ENCODE data around the gene FOXC1.

The FOXC1 gene

GRCh38 chr6:1600063-1600763 is 9.5 kb upstream of the FOXC1 start:
- DNase-seq (ENCODE audit: low read depth), result no peak

DNA sequence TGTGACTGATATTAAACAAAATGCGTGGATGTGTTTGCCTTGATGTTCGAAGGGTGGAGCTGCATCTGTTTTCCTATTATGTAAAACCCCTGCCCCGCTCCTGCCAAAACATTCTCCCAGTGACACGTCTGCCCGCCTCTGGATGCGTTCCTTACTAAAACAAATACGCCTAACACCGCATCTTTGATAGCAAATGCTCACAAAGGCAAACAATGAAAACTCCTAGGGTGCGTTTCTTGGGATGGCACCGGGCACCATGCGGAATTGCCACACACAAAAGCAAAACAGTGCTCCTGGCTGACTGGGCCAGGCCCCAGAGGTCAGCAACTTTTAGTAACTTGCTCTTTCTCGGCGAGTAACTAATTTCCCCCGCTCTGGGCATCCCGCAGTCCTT is 9.0 kb upstream of the FOXC1 start:
- no peak for DNase-seq (ENCODE audit: low read depth)

DNA sequence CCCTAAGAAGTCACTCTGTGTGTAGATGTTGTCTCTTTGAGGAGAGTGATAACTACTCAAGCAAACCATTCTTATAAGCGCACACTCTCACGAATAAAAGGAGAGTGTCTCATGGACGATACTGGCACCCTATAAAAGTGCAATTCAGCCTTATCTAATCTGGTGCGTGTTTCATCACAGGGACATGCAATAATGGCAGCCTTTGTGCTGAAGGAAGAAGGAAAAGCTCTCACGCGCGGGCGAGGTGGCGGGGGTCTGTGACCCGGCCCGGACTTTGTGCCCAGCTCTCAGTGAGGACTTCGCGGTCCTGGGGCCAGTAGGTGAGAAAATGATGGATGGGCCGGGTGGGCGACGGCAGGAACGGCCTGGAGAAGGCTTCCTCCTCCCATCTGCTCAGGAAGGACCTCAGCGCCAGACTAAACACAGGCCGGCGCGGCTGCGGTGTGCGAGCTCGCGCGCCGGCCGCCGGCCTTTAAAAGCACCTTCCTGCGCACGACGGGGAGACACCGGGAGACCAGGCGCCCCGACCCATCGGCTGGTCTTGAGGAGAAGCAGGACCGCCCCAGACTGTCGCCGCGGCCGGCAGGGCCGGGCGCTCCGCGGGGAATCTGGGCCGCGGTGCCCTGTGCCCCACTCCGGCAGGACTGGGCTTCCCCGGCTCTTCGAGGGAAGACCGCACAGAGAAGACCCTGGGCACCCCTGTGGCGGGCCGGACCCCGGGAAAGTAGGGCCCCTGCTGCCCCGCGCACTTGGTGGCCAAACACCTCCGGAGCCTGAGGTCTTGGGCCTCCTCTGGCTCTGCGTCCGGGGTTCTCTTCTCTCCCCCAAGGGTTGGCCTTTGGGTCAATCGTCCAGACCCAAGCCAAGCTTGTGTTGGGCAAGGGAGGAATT is 8.3 kb upstream of the FOXC1 start:
- no peak for DNase-seq (ENCODE audit: low read depth)

DNA sequence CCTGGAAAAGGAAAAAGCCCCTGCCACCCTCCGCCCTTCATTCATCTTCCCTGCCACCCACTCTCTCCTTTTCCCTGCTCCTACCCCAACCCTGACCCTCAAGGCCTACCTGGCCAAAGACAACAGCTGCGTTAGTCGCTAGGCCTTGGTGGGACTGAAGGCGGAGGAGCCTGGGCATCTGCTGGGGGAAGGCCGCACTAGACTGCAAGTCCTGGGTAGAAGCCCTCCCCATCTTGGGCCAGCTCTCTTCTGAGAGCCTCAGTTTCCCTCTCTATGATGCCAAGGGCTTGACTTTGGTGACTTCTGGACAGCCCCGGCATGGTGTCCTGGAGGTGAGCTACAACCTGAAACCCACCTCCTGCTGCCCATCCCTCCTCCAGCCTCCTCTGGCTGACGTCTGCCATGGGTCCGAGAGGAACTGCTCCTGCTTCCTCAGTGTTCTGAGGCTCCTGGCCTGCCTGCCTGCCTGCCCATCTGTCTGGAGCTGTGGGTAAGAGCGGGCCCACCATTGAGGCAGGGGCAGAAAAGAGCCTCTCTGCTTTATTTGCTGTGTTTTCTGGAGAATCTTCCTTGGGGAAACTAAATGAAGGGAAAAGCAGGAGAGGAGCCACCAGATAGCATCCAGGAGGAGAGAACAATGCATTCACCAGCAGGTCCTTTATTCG is 7.5 kb upstream of the FOXC1 start:
- DNase-seq (ENCODE audit: low read depth), result no peak

- no peak for DNase-seq (ENCODE audit: low read depth)
These were observed 6.0 kb upstream of the FOXC1 start for GRCh38 chr6:1603708-1604107.

DNA sequence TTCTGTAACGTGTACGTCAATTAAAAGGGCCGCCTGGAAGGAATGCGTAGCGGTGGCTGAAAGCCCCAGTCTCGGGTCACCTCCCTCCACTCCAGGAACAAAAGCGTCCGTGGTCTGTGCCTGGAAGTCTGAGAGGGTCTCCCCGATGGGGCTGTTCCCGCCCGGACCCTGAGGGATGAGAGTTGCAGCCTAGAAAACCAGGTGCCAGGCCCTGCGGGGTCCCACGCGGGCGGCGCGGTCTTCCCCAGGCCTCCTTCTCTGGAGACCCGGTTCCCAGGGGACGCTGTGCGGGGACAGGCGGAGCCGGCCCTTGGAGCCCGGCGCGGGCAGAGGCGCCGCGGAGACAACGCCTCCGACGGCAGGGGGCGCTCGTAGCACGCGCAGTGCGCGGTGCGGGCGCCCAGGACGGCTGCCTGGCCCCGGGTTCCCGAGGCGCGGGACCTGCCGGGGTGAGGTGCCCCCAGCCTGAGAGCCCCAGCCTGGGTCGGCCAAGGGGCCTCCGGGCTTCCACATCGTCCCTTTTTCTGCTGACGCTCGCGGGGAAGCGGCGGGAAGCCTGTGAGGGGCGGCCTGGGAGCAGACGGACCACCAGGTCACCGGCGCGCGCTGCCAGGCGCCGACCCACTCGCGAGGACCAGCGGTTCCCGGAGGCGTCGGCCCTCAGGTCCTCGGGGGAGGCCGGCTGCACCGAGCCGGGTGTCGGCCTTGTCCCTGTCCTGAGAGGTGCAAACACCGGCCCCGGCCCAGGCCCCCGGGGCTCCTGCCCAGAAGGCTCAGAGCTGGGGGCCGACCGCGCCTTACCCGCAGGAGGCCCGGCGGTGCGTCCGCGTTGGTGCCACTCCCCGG is 5.3 kb upstream of the FOXC1 start:
- peak; percentile 18 for DNase-seq (ENCODE audit: low read depth)

- DNase-seq (ENCODE audit: low read depth), result no peak
These were observed 4.5 kb upstream of the FOXC1 start for GRCh38 chr6:1605004-1605892.

GRCh38 chr6:1605893-1606779 is 3.6 kb upstream of the FOXC1 start:
- no peak for DNase-seq (ENCODE audit: low read depth)

GRCh38 chr6:1606780-1607515 is 2.8 kb upstream of the FOXC1 start:
- DNase-seq (ENCODE audit: low read depth), result no peak

DNA sequence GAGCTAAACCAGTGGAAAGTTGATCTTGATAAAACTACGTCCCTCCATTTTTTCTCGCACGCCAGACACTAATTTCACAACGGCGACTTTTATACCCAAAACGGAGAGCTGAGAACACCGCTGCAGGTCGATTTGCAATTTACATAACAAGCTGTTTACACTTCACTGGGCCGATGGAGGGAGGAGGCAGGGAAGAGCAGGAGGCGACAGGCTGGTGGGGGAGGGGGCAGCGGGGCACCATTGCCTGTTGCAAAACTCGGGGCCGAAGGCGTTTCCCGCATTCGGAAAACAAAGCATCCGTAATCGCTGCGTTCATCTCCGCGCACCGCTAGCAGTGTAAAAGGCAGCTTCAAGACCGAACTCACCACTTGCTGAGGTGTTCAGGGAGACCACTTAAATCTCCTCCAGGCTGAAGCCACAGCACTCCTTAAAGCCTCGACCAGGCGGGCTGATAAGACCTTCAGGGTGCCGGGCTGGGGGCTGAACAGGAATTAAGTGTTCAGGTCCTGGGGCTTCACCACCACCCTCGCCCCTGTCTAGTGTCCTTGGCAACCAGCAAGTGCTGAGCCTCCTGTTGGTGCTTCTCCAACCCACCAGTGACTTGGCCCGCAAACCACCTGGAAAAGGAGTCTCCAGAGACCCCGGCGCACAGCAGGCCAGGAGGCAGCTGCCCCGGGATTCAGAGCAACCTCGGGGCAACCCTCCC is 2.0 kb upstream of the FOXC1 start:
- DNase-seq (ENCODE audit: low read depth), result no peak

DNA sequence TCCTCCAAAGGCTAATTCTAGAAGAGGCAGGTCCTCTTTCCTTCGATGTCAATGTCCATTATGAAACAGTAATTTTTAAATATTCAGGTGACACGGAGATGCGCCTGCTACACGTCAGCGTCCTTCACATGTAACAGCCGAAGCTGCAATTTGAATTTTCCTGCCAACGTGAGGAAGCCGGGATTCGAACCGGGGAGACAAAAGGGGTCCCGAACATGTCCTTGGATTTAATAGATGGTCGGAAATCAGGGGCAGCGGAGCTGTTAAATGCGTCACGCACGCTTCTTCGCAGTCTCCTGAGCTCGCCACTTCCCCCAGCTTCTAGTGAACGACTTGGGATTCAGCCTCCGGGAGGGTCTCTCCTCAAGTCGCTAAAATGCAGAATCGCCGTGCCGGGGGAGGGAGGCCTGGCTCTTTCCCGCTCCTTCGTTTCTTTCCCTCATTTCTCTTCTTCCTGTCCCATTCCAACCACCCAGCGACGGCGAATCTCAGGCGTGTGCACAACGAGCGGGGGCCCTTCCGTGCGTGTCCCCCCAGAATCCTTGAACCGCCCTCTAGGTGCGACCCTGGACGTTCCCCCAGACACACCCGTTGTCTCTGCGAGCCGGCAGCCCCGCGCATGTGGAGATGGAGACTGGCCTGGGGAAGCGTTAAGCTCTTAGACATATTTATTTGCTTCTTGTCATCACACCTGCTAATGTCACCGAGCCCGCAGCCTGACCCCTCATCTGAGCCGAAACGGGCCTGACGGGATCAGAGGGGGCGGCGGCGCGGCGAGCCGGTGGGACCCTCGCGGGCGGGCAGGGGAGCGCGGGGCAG is 1.3 kb upstream of the FOXC1 start:
- DNase-seq (ENCODE audit: low read depth), result no peak

GRCh38 chr6:1609041-1609647 is 571 bp upstream of the FOXC1 start:
- no peak for DNase-seq (ENCODE audit: low read depth)

DNA sequence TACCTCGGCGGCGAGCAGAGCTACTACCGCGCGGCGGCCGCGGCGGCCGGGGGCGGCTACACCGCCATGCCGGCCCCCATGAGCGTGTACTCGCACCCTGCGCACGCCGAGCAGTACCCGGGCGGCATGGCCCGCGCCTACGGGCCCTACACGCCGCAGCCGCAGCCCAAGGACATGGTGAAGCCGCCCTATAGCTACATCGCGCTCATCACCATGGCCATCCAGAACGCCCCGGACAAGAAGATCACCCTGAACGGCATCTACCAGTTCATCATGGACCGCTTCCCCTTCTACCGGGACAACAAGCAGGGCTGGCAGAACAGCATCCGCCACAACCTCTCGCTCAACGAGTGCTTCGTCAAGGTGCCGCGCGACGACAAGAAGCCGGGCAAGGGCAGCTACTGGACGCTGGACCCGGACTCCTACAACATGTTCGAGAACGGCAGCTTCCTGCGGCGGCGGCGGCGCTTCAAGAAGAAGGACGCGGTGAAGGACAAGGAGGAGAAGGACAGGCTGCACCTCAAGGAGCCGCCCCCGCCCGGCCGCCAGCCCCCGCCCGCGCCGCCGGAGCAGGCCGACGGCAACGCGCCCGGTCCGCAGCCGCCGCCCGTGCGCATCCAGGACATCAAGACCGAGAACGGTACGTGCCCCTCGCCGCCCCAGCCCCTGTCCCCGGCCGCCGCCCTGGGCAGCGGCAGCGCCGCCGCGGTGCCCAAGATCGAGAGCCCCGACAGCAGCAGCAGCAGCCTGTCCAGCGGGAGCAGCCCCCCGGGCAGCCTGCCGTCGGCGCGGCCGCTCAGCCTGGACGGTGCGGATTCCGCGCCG is 994 bp downstream of the FOXC1 start:
- no peak for DNase-seq (ENCODE audit: low read depth)

GRCh38 chr6:1611322-1611571 is 1.5 kb downstream of the FOXC1 start:
- no peak for DNase-seq (ENCODE audit: low read depth)

DNA sequence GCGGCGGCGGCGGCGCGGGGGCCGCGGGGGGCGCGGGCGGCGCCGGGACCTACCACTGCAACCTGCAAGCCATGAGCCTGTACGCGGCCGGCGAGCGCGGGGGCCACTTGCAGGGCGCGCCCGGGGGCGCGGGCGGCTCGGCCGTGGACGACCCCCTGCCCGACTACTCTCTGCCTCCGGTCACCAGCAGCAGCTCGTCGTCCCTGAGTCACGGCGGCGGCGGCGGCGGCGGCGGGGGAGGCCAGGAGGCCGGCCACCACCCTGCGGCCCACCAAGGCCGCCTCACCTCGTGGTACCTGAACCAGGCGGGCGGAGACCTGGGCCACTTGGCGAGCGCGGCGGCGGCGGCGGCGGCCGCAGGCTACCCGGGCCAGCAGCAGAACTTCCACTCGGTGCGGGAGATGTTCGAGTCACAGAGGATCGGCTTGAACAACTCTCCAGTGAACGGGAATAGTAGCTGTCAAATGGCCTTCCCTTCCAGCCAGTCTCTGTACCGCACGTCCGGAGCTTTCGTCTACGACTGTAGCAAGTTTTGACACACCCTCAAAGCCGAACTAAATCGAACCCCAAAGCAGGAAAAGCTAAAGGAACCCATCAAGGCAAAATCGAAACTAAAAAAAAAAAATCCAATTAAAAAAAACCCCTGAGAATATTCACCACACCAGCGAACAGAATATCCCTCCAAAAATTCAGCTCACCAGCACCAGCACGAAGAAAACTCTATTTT is 2.0 kb downstream of the FOXC1 start:
- no peak for DNase-seq (ENCODE audit: low read depth)
